ENCODE data around the gene GJA5.

DNA sequence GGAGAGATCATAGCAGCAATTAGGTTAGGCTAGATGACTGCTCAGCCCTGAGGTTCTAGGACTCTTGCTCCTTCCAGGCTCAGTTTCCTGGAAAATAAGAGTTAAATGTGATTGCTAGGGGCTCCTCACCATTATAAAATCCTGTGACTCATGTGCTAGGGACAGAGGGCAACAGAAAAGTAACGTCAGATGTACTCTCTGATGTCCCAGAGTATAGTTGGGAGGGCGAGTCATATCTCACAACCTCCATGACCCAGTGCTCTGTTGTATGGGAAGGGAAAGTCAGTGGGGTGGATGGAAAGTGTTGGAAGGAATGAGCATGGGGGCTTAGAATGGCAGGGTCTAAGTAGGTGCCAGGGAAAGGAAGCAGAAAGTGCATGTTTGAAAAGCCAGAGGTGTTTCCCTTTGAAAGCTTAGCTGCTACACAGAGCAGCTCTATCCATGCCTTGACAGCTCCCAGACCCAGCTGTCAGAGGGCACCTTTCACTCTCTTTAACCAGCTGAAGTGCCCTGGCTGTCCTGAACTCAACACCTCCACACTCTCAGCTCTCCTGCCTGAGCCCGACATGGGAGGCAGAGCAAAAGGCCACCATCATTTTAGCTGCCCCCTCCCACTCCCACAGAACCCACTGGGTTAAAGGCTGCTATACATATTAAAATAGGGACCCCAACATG is 11.6 kb downstream of the GJA5 start:
- TF ChIP-seq, protein P1, sequence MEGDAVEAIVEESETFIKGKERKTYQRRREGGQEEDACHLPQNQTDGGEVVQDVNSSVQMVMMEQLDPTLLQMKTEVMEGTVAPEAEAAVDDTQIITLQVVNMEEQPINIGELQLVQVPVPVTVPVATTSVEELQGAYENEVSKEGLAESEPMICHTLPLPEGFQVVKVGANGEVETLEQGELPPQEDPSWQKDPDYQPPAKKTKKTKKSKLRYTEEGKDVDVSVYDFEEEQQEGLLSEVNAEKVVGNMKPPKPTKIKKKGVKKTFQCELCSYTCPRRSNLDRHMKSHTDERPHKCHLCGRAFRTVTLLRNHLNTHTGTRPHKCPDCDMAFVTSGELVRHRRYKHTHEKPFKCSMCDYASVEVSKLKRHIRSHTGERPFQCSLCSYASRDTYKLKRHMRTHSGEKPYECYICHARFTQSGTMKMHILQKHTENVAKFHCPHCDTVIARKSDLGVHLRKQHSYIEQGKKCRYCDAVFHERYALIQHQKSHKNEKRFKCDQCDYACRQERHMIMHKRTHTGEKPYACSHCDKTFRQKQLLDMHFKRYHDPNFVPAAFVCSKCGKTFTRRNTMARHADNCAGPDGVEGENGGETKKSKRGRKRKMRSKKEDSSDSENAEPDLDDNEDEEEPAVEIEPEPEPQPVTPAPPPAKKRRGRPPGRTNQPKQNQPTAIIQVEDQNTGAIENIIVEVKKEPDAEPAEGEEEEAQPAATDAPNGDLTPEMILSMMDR (conservative IDR thresholded peaks at IDR 0.05) = no peak
- no peak for TF ChIP-seq EZH2 (IDR thresholded peaks at IDR 0.05; ENCODE audit: low read depth)

Data from PC-9 (cell line).